Fibroblast of peridontal ligament (primary cell): Measurements from ENCODE around the gene MT1E.
A peak's percentile ranks its signal among the peaks of the same experiment; 100 is the strongest.
"Not testable (repeated sequence)": the region's sequence is repeated elsewhere in the genome, so short reads cannot be mapped to it uniquely, and the experiment has no call there.

Source experiments
- DNase-seq: peaks from one replicate; pipeline ENCODE4 v3.0.0-alpha.2; 2010; ENCODE audit errors: extremely low read depth

Gene MT1E

DNA sequence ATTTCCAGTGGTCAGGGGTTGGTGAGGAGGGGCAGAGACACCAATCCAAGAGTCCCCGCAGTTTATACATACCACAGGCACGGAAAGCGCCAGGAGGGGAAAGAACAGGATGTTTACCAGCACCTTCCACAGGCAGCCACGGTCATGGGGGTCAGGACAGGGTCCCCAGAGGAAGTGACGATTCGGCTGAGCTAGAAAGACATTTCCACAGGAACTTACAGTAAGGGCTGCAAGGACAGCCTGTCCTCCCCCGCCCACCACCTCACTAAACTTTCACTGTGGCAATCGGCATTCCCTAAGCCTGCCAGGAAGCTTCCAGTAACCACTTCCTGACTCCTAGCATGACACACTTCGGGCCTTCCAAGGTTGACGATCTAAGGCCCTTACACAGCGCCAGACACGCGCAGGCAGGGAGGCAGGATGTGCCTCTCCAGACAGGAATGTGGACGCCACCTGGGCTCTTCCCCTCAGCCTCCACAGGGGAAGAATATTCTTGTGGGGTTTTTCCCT, 18.4 kb upstream of the MT1E start:
- DNase-seq, result peak; percentile 91

- DNase-seq, result no peak
These were observed 17.9 kb upstream of the MT1E start for GRCh38 chr16:56607675-56608042.

- DNase-seq, result peak; percentile 92
These were observed 17.3 kb upstream of the MT1E start, which contains the start of gene MT2A for GRCh38 chr16:56608043-56608875. TSS of gene MT2A (plus strand) at chr16:56608584. CDS start at chr16:56608656, 72 bp downstream.

DNA sequence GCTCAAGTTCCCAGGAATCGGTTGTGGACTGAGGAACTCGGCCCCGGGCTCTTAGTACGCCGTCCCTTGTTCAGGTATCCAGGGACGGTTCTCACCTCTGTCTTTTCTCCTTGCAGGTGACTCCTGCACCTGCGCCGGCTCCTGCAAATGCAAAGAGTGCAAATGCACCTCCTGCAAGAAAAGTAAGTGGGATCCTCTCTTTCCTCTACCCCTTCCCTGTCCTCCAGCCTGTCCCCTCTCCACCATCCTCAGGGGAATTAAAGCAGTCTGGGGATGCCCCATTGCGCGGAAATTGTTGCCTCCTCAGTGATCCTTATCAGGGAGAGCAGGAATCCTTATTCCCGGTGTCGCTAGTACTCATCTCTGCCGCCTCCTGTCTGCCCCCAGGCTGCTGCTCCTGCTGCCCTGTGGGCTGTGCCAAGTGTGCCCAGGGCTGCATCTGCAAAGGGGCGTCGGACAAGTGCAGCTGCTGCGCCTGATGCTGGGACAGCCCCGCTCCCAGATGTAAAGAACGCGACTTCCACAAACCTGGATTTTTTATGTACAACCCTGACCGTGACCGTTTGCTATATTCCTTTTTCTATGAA, 16.6 kb upstream of the MT1E start:
- no peak for DNase-seq

GRCh38 chr16:56609463-56609921, 16.1 kb upstream of the MT1E start:
- peak; percentile 90 for DNase-seq

GRCh38 chr16:56610017-56610608, 15.5 kb upstream of the MT1E start:
- DNase-seq, result peak; percentile 82

DNA sequence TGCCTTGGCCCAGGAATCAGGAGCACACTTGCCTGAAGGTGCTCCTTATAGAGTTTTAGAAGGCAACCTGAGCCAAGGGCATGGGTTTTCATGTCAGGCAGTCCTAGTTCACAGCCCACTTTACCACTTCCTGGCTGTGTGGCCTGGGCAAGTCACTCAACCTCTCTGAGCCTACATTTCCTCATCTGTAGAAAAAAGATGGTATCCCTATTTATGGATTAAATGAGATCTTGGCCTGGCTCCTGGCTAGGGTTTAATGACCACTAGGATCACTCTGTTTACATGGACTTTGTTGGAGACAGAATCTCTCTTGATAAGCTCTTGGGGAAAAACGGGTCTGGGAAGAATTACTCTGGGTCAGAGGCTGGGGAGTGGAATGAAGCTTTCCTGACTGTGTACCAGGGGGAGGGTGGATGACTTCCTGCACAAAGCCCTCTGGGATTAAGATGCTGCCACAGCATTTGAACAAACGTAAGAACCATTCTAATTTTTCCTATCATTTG, 14.9 kb upstream of the MT1E start:
- peak; percentile 75 for DNase-seq

DNA sequence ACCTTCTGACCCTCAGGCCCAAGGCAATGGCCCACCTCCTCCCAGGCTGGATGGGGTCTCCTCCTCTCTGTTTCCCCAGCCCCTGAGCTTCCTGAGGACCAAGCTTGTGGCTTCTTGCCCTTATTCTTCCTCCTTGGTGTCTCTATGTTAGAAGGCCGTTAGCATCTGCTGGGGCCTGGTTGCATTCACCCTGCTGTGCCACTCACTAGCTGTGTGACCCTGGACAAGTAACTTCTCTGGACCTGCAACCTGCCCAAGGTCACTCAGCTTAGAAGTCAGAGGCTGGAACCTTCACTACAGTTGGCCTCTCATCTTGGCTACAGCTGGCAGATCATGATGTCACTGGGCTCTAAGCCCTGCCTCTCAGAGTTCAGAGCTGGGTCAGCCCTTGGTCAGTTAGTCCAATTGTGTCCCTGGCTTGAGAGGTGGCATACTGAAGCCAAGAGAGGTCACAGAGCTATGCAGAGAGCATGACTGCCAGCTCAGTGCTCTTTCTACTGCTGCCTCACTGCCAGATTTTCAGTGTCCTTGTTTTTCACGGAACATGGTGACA, 14.2 kb upstream of the MT1E start:
- peak; percentile 68 for DNase-seq

GRCh38 chr16:56613706-56614105, 11.9 kb upstream of the MT1E start:
- no peak for DNase-seq

DNA sequence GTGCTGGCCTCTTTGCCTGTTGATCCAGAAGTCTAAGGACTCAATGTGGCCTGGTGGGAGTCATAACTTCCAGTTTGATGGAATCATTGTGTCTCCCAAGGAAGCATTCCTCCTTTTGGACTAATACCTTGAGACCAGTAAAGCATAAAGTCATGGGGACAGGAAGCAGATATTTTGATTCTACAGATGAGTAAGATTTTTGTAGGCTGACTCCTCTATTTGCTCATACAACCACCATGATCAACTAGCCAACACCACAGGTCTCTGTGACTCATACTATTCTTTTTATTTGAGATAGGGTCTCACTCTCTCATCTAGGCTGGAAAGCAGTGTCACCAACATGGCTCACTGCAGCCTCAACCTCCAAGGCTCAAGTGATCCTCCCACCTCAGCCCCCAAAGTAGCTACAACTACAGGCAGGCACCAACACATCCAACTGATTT, 11.0 kb upstream of the MT1E start:
- DNase-seq, result peak; percentile 19

GRCh38 chr16:56615353-56615752, 10.2 kb upstream of the MT1E start:
- peak; percentile 38 for DNase-seq

- no peak for DNase-seq
These were observed 8.9 kb upstream of the MT1E start for GRCh38 chr16:56616608-56617211.

GRCh38 chr16:56617212-56618085, 8.1 kb upstream of the MT1E start:
- DNase-seq, result peak; percentile 68

DNA sequence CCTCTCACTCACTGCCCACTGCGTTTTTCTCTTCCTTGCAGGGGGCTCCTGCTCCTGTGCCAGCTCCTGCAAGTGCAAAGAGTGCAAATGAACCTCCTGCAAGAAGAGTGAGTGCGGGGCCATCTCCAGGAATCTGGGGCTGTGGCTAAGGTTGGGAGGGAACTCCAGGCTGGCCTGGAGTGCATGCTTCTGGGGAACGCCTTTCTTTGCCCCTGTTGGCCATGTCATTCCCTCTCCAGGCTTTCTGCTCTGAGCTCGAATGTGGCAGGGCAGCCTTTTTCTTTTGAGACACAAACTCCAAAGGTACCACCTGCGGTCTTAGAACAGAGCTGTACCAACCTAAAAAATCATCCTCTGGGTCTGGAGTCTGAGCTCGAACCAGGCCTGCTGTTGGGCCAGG, 7.4 kb upstream of the MT1E start:
- DNase-seq, result no peak

DNA sequence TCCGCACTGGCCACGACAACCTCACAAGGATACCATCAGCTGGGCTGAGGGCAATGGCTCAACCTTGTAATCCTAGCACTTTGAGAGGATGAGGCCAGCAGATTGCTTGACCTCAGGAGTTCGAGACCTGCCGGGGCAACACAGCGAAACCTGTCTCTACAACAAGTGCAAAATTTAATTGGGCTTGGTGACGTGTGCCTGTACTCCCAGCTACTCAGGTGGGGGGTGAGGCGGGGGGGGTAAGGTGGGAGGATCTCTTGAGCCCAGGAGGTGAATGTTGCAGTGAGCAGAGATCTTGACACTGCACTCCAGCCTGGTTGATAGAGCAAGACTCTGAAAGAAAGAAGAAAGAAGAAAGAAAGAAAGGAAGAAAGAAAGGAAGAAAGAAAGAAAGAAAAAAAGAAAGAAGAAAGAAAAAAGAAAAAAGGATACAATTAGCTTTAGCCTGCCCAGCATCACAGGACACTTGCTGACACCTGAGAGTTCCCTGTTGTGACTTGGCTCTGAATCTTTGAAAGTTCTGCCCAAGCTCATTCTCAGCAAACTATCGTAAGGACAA, 5.2 kb upstream of the MT1E start:
- no peak for DNase-seq

GRCh38 chr16:56621665-56622445, 3.7 kb upstream of the MT1E start:
- not testable (repeated sequence) for DNase-seq

GRCh38 chr16:56623184-56623583, 2.4 kb upstream of the MT1E start:
- not testable (repeated sequence) for DNase-seq

DNA sequence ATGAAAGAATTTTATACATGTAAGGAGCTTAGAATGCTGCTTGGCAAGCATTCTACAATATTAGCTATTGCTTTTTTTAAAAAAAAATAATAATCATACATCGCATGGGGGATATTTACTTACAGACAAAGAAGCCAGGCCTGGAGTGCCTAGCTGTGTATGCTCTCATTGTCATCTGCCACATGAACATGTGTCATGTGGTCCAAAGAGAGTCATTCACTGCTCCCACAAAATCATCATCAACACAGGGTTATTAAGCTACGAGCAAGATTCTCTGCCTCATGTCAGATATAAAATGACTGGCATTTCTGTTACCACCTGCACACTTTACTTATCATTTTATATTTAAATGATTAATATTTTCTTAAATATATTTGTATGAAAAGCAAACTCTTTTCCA, 1.9 kb upstream of the MT1E start:
- no peak for DNase-seq

DNA sequence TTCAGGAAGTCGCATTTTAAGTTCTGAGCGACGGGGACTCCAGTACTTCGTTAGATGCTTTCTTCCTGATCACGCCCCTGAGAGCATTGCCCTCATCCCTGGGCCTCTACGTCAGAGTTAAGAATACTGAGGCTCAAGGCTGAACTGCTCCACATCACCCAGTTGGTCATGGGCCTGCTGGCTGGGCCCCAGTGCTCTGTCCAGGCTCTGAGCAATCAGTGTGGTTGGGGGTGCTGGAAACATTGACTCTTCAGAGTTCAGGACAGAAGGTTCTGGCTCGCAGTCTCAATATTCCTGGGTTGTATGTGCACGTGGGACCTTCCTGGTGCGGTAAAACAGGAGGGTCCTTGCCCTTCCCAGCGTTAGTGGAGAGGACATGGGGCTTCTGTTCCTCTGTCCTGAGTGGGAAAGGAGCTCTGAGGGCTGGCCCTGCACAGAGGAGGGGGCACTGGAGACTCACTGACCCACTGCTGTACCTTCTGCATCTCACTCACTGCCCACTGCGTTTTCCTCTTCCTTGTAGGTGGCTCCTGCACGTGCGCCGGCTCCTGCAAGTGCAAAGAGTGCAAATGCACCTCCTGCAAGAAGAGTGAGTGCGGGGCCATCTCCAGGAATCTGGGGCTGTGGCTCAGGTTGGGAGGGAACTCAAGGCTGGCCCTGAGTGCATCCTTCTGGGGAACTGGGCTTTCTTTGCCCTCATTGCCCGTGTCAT, 518 bp downstream of the MT1E start:
- peak; percentile 87 for DNase-seq
